ENCODE data around the gene RPP38. TPM values are rescaled to one million over a fixed set of nuclear protein-coding genes. Genes with fewer than 3 reads are reported as not detected.

Gene RPP38
- total RNA-seq, 1 donor = 13.8 TPM

GRCh38 chr10:15103513-15103912 lies 6.4 kb downstream of the RPP38 start:
- DNase-seq (ENCODE audit: low read depth) = no peak
- no peak overlapping the region for H3K4me3 ChIP-seq (ENCODE audit: low read depth, low read length)
- TF ChIP-seq CTCF (IDR thresholded peaks at IDR 0.05; ENCODE audit: insufficient read depth, low read depth, low read length) = no peak

- no peak overlapping the region for H3K4me3 ChIP-seq (ENCODE audit: low read depth, low read length)
- peak; percentile 79 for DNase-seq (ENCODE audit: low read depth)
- TF ChIP-seq CTCF (IDR thresholded peaks at IDR 0.05; ENCODE audit: insufficient read depth, low read depth, low read length) = peak; percentile 98
Measured at GRCh38 chr10:15106352-15107013, 9.3 kb downstream of the RPP38 start.

GRCh38 chr10:15112657-15113056 lies 15.5 kb downstream of the RPP38 start:
- no peak for DNase-seq (ENCODE audit: low read depth)
- TF ChIP-seq CTCF (IDR thresholded peaks at IDR 0.05; ENCODE audit: insufficient read depth, low read depth, low read length) = no peak
- H3K4me3 ChIP-seq (ENCODE audit: low read depth, low read length) = no peak overlapping the region

GRCh38 chr10:15113766-15114165 lies 16.6 kb downstream of the RPP38 start:
- no peak for DNase-seq (ENCODE audit: low read depth)
- H3K4me3 ChIP-seq (ENCODE audit: low read depth, low read length) = no peak overlapping the region
- no peak for TF ChIP-seq CTCF (IDR thresholded peaks at IDR 0.05; ENCODE audit: insufficient read depth, low read depth, low read length)

- H3K4me3 ChIP-seq (ENCODE audit: low read depth, low read length) = no peak overlapping the region
- no peak for DNase-seq (ENCODE audit: low read depth)
- TF ChIP-seq CTCF (IDR thresholded peaks at IDR 0.05; ENCODE audit: insufficient read depth, low read depth, low read length) = no peak
Measured at GRCh38 chr10:15116225-15116624, 19.1 kb downstream of the RPP38 start.

GRCh38 chr10:15118615-15119014 lies 21.5 kb downstream of the RPP38 start:
- DNase-seq (ENCODE audit: low read depth) = no peak
- no peak overlapping the region for H3K4me3 ChIP-seq (ENCODE audit: low read depth, low read length)
- no peak for TF ChIP-seq CTCF (IDR thresholded peaks at IDR 0.05; ENCODE audit: insufficient read depth, low read depth, low read length)

- no peak for TF ChIP-seq CTCF (IDR thresholded peaks at IDR 0.05; ENCODE audit: insufficient read depth, low read depth, low read length)
- DNase-seq (ENCODE audit: low read depth) = peak; percentile 72
- no peak overlapping the region for H3K4me3 ChIP-seq (ENCODE audit: low read depth, low read length)
Measured at GRCh38 chr10:15120523-15120922, 23.4 kb downstream of the RPP38 start.
